A673 (cell line): ENCODE data around the gene LCP2. TPM values are rescaled to one million over a fixed set of nuclear protein-coding genes. Genes with fewer than 3 reads are reported as not detected.

Experiments
- BruUV-seq: library from RNA; stranded (reverse); fragments of 400-500 nt; replicated peaks from 2 replicates; lab custom pipeline; 2021; lab: Mats Ljungman, UMichigan
- CTCF ChIA-PET: fragments of 300-600 bp; sonication (Branson Sonifier 250); formaldehyde crosslinking; loops from one replicate; lab custom pipeline; 2022; ENCODE audit warnings: antibody characterized with exemption; lab: Charles Lee
- POLR2A ChIA-PET: fragments of 300-600 bp; sonication (Branson Sonifier 250); formaldehyde crosslinking; loops from one replicate; lab custom pipeline; 2022; ENCODE audit warnings: antibody characterized with exemption; ENCODE audit not compliant: low non-redundant PET; lab: Charles Lee
- DNase-seq: peaks from one replicate; pipeline ENCODE4 v3.0.0-alpha.2; 2015; ENCODE audit warnings: low spot score
- H3K27ac ChIP-seq: fragments of 200-600 bp; sonication (generic); 2 replicates; pipeline ENCODE4 v1.5.1; 2016; ENCODE audit warnings: mixed run types, low read depth, mild to moderate bottlenecking, mixed read lengths, antibody characterized with exemption, low read length; ENCODE audit not compliant: poor library complexity, severe bottlenecking
- H3K27me3 ChIP-seq: fragments of 200-600 bp; sonication (generic); replicated peaks from 2 replicates; pipeline ENCODE4 v1.6.1; 2017; ENCODE audit warnings: mixed run types, low read depth, mild to moderate bottlenecking, mixed read lengths, antibody characterized with exemption, low read length; ENCODE audit not compliant: insufficient read depth, poor library complexity
- H3K36me3 ChIP-seq: fragments of 200-600 bp; sonication (generic); 2 replicates; pipeline ENCODE4 v1.6.1; 2016; ENCODE audit warnings: mixed run types, mild to moderate bottlenecking, mixed read lengths, antibody characterized with exemption, low read length; ENCODE audit not compliant: insufficient read depth, poor library complexity, severe bottlenecking
- H3K4me1 ChIP-seq: fragments of 200-600 bp; sonication (generic); 2 replicates; pipeline ENCODE4 v1.6.1; 2017; ENCODE audit warnings: mixed run types, mild to moderate bottlenecking, mixed read lengths, antibody characterized with exemption, low read length; ENCODE audit not compliant: insufficient read depth, poor library complexity, severe bottlenecking
- H3K4me3 ChIP-seq: fragments of 200-600 bp; sonication (generic); 2 replicates; pipeline ENCODE4 v1.5.1; 2016; ENCODE audit warnings: low read depth, mixed run types, mild to moderate bottlenecking, mixed read lengths, low read length; ENCODE audit not compliant: poor library complexity, severe bottlenecking
- H3K9me3 ChIP-seq: fragments of 200-600 bp; sonication (generic); 2 replicates; pipeline ENCODE4 v1.6.1; 2016; ENCODE audit warnings: mixed run types, low read depth, mild to moderate bottlenecking, mixed read lengths, antibody characterized with exemption, low read length; ENCODE audit not compliant: poor library complexity, severe bottlenecking
- EZH2 ChIP-seq: fragments of 200-600 bp; sonication (generic); IDR thresholded peaks from 2 replicates; pipeline ENCODE4 v1.6.1; 2017; ENCODE audit warnings: borderline replicate concordance, low read depth, mild to moderate bottlenecking, mixed read lengths, antibody characterized with exemption, low read length; ENCODE audit not compliant: poor library complexity, severe bottlenecking
- intact Hi-C: fragments of 100-400 bp; cut with micrococcal nuclease; formaldehyde crosslinking; loops from one replicate; pipeline ENCODE4 v1.10.0; 2022; ENCODE audit not compliant: unreplicated experiment
- total RNA-seq: library from RNA; stranded (reverse); gene quantifications from 2 replicates; pipeline ENCODE4 v1.2.3, GENCODE V29; 2021
- TF ChIP-seq, protein P1 (sequence below): fragments of 300-800, 200-600 bp; sonication (generic); conservative IDR thresholded peaks from 2 replicates; pipeline ENCODE4 v1.5.1; 2017; ENCODE audit warnings: low read depth, mild to moderate bottlenecking, antibody characterized with exemption, low read length, moderate library complexity, mixed read lengths

LCP2 gene
- total RNA-seq, 1 experiment from 2014 or later, result not detected

DNA sequence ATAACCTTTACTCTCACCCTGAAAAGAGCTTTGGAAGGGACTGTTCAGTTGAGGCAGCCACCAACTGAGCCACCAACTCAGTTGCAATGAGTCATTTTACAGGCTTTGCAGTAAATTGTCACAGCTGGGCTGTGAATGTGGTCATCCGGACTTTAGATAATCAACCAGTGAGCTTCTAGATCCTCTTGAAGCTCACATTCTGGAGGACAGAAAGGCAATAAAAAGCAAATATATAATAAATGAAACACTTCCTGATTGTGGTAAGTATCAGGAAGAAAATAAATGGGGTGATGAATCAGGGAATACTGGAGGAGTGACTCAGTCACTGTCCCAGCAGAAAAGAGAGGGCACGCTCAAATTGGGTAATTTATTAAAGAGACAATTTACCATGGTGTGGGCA, 78.0 kb downstream of the LCP2 start:
- peaks cover 60% of the 10 kb centered on the region for H3K4me1 ChIP-seq
- no TSS peak for BruUV-seq
- DNase-seq, result peak; percentile 91
- no peaks in the 10 kb centered on the region for H3K36me3 ChIP-seq
- H3K9me3 ChIP-seq, result no peaks in the 10 kb centered on the region
- TF ChIP-seq, protein P1, sequence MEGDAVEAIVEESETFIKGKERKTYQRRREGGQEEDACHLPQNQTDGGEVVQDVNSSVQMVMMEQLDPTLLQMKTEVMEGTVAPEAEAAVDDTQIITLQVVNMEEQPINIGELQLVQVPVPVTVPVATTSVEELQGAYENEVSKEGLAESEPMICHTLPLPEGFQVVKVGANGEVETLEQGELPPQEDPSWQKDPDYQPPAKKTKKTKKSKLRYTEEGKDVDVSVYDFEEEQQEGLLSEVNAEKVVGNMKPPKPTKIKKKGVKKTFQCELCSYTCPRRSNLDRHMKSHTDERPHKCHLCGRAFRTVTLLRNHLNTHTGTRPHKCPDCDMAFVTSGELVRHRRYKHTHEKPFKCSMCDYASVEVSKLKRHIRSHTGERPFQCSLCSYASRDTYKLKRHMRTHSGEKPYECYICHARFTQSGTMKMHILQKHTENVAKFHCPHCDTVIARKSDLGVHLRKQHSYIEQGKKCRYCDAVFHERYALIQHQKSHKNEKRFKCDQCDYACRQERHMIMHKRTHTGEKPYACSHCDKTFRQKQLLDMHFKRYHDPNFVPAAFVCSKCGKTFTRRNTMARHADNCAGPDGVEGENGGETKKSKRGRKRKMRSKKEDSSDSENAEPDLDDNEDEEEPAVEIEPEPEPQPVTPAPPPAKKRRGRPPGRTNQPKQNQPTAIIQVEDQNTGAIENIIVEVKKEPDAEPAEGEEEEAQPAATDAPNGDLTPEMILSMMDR, result no peak
- H3K4me3 ChIP-seq, result no peak overlapping the region
- ChIA-PET CTCF (interaction anchor here (0.5 to 1.1 kb wide), 3 partner anchors 170 to 414 kb away, joined by 3 to 16 read pairs (median 4); partner anchors contain the start of genes INSYN2B and KCNMB1), POLR2A (interaction anchor here (0.7 kb wide), 2 partner anchors 509 to 1167 kb away, joined by 3 to 4 read pairs; no protein-coding TSS in a partner anchor)
- intact Hi-C loops, result loop anchor here (2.0 to 5.0 kb wide), 4 partner anchors 133 to 1232 kb away; partner anchors contain the start of gene SPDL1
- peak overlapping the region; percentile 49 for H3K27ac ChIP-seq
- H3K27me3 ChIP-seq, result no peaks in the 10 kb centered on the region

DNA sequence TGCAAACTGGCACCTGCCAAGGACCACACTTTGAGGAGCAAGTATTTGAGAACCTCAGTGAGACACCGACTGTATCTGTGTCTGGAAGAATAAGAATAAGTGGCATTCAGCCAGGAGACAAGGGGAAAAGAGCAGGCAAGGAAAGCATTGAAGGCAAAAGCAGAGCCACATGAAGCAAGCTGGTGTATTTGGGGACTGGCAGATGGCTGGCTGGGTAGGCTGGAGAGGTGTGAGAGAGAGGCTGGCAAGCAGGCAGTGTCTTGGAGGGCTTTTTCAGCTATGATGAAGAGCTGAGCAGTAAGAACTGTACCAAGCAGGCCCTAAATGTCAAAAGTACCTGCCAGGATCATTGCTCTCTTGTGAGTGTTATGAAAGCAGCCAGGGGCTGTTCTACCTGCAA, 78.9 kb downstream of the LCP2 start:
- H3K4me3 ChIP-seq, result no peak overlapping the region
- no peak overlapping the region for H3K27ac ChIP-seq
- no peak for TF ChIP-seq EZH2
- TF ChIP-seq, protein P1, result no peak
- no peak for DNase-seq
- peaks cover 52% of the 10 kb centered on the region for H3K4me1 ChIP-seq
- CTCF ChIA-PET, result interaction anchor here (1.1 kb wide), 1 partner anchor 238 kb away, joined by 3 read pairs; the partner anchor contains the start of gene INSYN2B
- H3K9me3 ChIP-seq, result no peaks in the 10 kb centered on the region
- no TSS peak for BruUV-seq
- no peaks in the 10 kb centered on the region for H3K36me3 ChIP-seq
- no peaks in the 10 kb centered on the region for H3K27me3 ChIP-seq
- intact Hi-C loops, result loop anchor here (2.0 to 5.0 kb wide), 3 partner anchors 194 to 1231 kb away; partner anchors contain the start of gene SPDL1
- POLR2A ChIA-PET, result no interaction called here

DNA sequence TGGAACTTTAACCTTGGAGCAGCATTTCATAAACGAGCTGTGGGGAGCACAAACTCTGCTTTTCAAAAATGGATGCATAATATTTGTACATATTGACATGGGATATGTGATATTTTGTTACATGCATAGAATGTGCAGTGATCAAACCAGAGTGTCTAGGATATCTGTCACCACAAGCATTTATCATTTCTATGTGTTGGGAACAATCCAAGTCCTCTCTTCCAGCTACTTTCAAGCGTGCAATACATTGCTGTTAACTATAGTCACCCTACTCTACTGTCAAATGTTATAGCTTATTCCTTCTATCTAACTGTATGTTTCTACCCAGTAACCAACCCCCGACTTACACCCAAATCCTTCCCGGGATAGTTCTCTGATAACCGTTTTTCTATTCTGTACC, 79.7 kb downstream of the LCP2 start:
- H3K27ac ChIP-seq, result no peak overlapping the region
- intact Hi-C loops, result loop anchor here (2.0 to 5.0 kb wide), 4 partner anchors 193 to 1231 kb away; partner anchors contain the start of gene SPDL1
- BruUV-seq, result no TSS peak

More for the DNA sequence above, 79.7 kb downstream of the LCP2 start:
- peaks cover 44% of the 10 kb centered on the region for H3K4me1 ChIP-seq
- CTCF ChIA-PET, result no interaction called here
- H3K9me3 ChIP-seq, result no peaks in the 10 kb centered on the region
- H3K27me3 ChIP-seq, result no peaks in the 10 kb centered on the region
- POLR2A ChIA-PET, result no interaction called here
- no peaks in the 10 kb centered on the region for H3K36me3 ChIP-seq
- no peak for DNase-seq
- H3K4me3 ChIP-seq, result no peak overlapping the region
- TF ChIP-seq, protein P1, result no peak
- no peak for TF ChIP-seq EZH2
